H1 (cell line): ENCODE results near the gene TNXB. TPM values are rescaled to one million over a fixed set of nuclear protein-coding genes. Genes with fewer than 3 reads are reported as not detected.

Experiments
- CTCF ChIA-PET: fragments of 300-600 bp; sonication (Branson Sonifier 250); formaldehyde crosslinking; loops from one replicate; lab custom pipeline; 2021; ENCODE audit not compliant: partially characterized antibody; lab: Charles Lee
- POLR2A ChIA-PET: fragments of 300-600 bp; sonication (Branson Sonifier 250); formaldehyde crosslinking; loops from one replicate; lab custom pipeline; 2021; ENCODE audit warnings: inconsistent platforms; ENCODE audit not compliant: partially characterized antibody; lab: Charles Lee
- DNase-seq, 2 experiments: peaks; one replicate each; pipeline versions ENCODE4 v3.0.0 to v3.0.0-alpha.2; 2010 to 2022; ENCODE audit warnings: low spot score in 2 of 2, low read depth in 1 of 2, mixed read lengths in 1 of 2
- FAIRE-seq: peaks from 2 replicates; lab custom pipeline; 2011; peaks lifted over from hg19 to GRCh38; lab: Jason Lieb, UNC
- H2AFZ ChIP-seq: 2 replicates; pipeline ENCODE4 v1.8.1; 2012; ENCODE audit warnings: low read length, inconsistent platforms
- H2AK5ac ChIP-seq: 2 replicates; pipeline ENCODE4 v1.6.1; 2013; ENCODE audit warnings: low read depth, low read length
- H2BK120ac ChIP-seq: replicated peaks from 2 replicates; pipeline ENCODE3; 2013; ENCODE audit warnings: low read depth, low read length, inconsistent platforms
- H2BK12ac ChIP-seq: 2 replicates; pipeline ENCODE4 v1.6.1; 2013; ENCODE audit warnings: low read depth, low read length
- H2BK15ac ChIP-seq: 2 replicates; pipeline ENCODE4 v1.6.1; 2013; ENCODE audit warnings: low read length
- H2BK20ac ChIP-seq: 2 replicates; pipeline ENCODE4 v1.6.1; 2013; ENCODE audit warnings: low read length
- H2BK5ac ChIP-seq: 2 replicates; pipeline ENCODE4 v1.6.1; 2013; ENCODE audit warnings: low read depth, low read length
- H3K14ac ChIP-seq: 2 replicates; pipeline ENCODE4 v1.6.1; 2013; ENCODE audit warnings: inconsistent platforms; ENCODE audit not compliant: insufficient read length
- H3K18ac ChIP-seq: 2 replicates; pipeline ENCODE4 v1.6.1; 2013; ENCODE audit warnings: low read length; ENCODE audit errors: extremely low read depth
- H3K23ac ChIP-seq: 2 replicates; pipeline ENCODE4 v1.6.1; 2013; ENCODE audit warnings: inconsistent platforms; ENCODE audit not compliant: insufficient read length
- H3K23me2 ChIP-seq: 2 replicates; pipeline ENCODE4 v1.6.1; 2013; ENCODE audit warnings: low read depth, low read length
- H3K27ac ChIP-seq: 2 replicates; pipeline ENCODE4 v1.6.1; 2011; ENCODE audit warnings: low read depth, low read length, inconsistent platforms
- H3K27me3 ChIP-seq, 4 experiments: replicated peaks in 1 of 4; 1 replicate in 1 of 4; 2 replicates in 3 of 4; pipeline versions ENCODE4 v1.6.1 to v1.8.1; 2011 to 2013; ENCODE audit warnings: low read length in 3 of 4, mild to moderate bottlenecking in 3 of 4, inconsistent platforms in 2 of 4, mixed read lengths in 2 of 4, moderate library complexity in 1 of 4; ENCODE audit not compliant: control insufficient read depth in 3 of 4, insufficient read depth in 3 of 4; ENCODE audit errors: extremely low read depth in 1 of 4
- H3K36me3 ChIP-seq, 4 experiments: 2 replicates each; pipeline versions ENCODE4 v1.6.1 to v1.8.1; 2011 to 2013; ENCODE audit warnings: mild to moderate bottlenecking in 4 of 4, low read length in 3 of 4, moderate library complexity in 2 of 4, control low read depth in 1 of 4, inconsistent platforms in 1 of 4; ENCODE audit not compliant: insufficient read depth in 4 of 4, control insufficient read depth in 2 of 4
- H3K4ac ChIP-seq: replicated peaks from 2 replicates; pipeline ENCODE3; 2013; ENCODE audit warnings: low read length, low read depth, mixed read lengths, inconsistent platforms; ENCODE audit not compliant: insufficient read length
- H3K4me1 ChIP-seq, 4 experiments: replicated peaks in 1 of 4; 1 replicate in 1 of 4; 2 replicates in 3 of 4; pipeline versions ENCODE4 v1.6.1 to v1.8.1; 2011 to 2013; ENCODE audit warnings: low read length in 3 of 4, inconsistent platforms in 2 of 4, mixed read lengths in 1 of 4; ENCODE audit not compliant: insufficient read depth in 4 of 4, control insufficient read depth in 3 of 4
- H3K4me2 ChIP-seq, 2 experiments: 2 replicates each; pipeline versions ENCODE4 v1.6.1 to v1.8.1; 2011 to 2013; ENCODE audit warnings: low read depth in 2 of 2, low read length in 2 of 2, control low read depth in 1 of 2, inconsistent platforms in 1 of 2, mild to moderate bottlenecking in 1 of 2; ENCODE audit not compliant: insufficient read depth in 1 of 2
- H3K4me3 ChIP-seq, 4 experiments: fragments of 200-600, 300-600 bp in 1 of 4; sonication (generic), shearing (Covaris generic), sonication (Bioruptor Twin) in 1 of 4; 2 replicates each; pipeline versions ENCODE4 v1.5.1 to v1.8.1; 2011 to 2016; ENCODE audit warnings: low read length in 4 of 4, low read depth in 3 of 4, control low read depth in 2 of 4, inconsistent platforms in 2 of 4, mild to moderate bottlenecking in 2 of 4, mixed read lengths in 1 of 4, moderate library complexity in 1 of 4; ENCODE audit not compliant: insufficient read depth in 2 of 4; ENCODE audit errors: extremely low read depth in 1 of 4
- H3K56ac ChIP-seq: replicated peaks from 2 replicates; pipeline ENCODE3; 2013; ENCODE audit warnings: low read depth, mild to moderate bottlenecking, mixed read lengths, low read length, inconsistent platforms; ENCODE audit not compliant: insufficient read length
- H3K79me1 ChIP-seq: 2 replicates; pipeline ENCODE4 v1.6.1; 2013; ENCODE audit warnings: low read depth, low read length, control low read depth
- H3K79me2 ChIP-seq, 2 experiments: 2 replicates each; pipeline versions ENCODE4 v1.6.1 to v1.8.1; 2012 to 2013; ENCODE audit warnings: low read length in 2 of 2, mild to moderate bottlenecking in 2 of 2, inconsistent platforms in 1 of 2; ENCODE audit not compliant: insufficient read depth in 2 of 2, control insufficient read depth in 1 of 2
- H3K9ac ChIP-seq, 4 experiments: replicated peaks in 1 of 4; 1 replicate in 1 of 4; 2 replicates in 3 of 4; pipeline versions ENCODE4 v1.6.1 to v1.8.1; 2011 to 2013; ENCODE audit warnings: low read depth in 3 of 4, low read length in 3 of 4, control low read depth in 2 of 4, mild to moderate bottlenecking in 2 of 4, moderate library complexity in 2 of 4, inconsistent platforms in 1 of 4; ENCODE audit errors: extremely low read depth in 1 of 4
- H3K9me3 ChIP-seq, 2 experiments: 2 replicates each; pipeline versions ENCODE4 v1.6.1 to v1.8.1; 2012 to 2013; ENCODE audit warnings: mild to moderate bottlenecking in 2 of 2, moderate library complexity in 2 of 2, control low read depth in 1 of 2, inconsistent platforms in 1 of 2, low read depth in 1 of 2, low read length in 1 of 2, mixed read lengths in 1 of 2; ENCODE audit not compliant: insufficient read depth in 2 of 2
- H4K20me1 ChIP-seq, 2 experiments: replicated peaks in 1 of 2; 2 replicates each; pipeline versions ENCODE3 to v1.8.1; 2011 to 2013; ENCODE audit warnings: inconsistent platforms in 2 of 2, low read length in 2 of 2, mild to moderate bottlenecking in 1 of 2; ENCODE audit not compliant: insufficient read depth in 2 of 2, control insufficient read depth in 1 of 2
- H4K5ac ChIP-seq: 2 replicates; pipeline ENCODE4 v1.6.1; 2013; ENCODE audit warnings: low read length, low read depth, mixed read lengths, inconsistent platforms; ENCODE audit not compliant: insufficient read length
- H4K8ac ChIP-seq: 2 replicates; pipeline ENCODE4 v1.8.0; 2013; ENCODE audit warnings: mild to moderate bottlenecking, moderate library complexity, low read length, inconsistent platforms; ENCODE audit not compliant: insufficient read depth; ENCODE audit errors: extremely low read depth
- H4K91ac ChIP-seq: replicated peaks from 2 replicates; pipeline ENCODE3; 2013; ENCODE audit warnings: low read length, mixed read lengths, inconsistent platforms; ENCODE audit not compliant: insufficient read length
- BCL11A ChIP-seq, 2 experiments: IDR thresholded peaks; one replicate each; pipeline ENCODE4 v1.6.1; 2011; ENCODE audit warnings: low read depth in 2 of 2, low read length in 2 of 2, mild to moderate bottlenecking in 2 of 2
- CEBPB ChIP-seq: IDR thresholded peaks from 2 replicates; pipeline ENCODE4 v1.6.1; 2012; ENCODE audit warnings: low read depth, low read length
- CTCF ChIP-seq, 3 experiments: IDR thresholded peaks; 1 replicate in 2 of 3; 2 replicates in 1 of 3; pipeline versions ENCODE4 v1.5.1 to v1.6.1; 2011; ENCODE audit warnings: low read length in 3 of 3, mild to moderate bottlenecking in 3 of 3, inconsistent platforms in 2 of 3, low read depth in 1 of 3, moderate library complexity in 1 of 3; ENCODE audit not compliant: insufficient read depth in 1 of 3; ENCODE audit errors: control extremely low read depth in 1 of 3
- FOSL1 ChIP-seq: IDR thresholded peaks from 2 replicates; pipeline ENCODE4 v1.6.1; 2011; ENCODE audit warnings: mild to moderate bottlenecking, low read depth, low read length, moderate library complexity; ENCODE audit not compliant: insufficient read depth
- KDM1A ChIP-seq: fragments of 200-600, 300-600 bp; sonication (generic); IDR thresholded peaks from 2 replicates; pipeline ENCODE4 v1.7.1; 2016; ENCODE audit warnings: mild to moderate bottlenecking, low read length, borderline replicate concordance
- RFX5 ChIP-seq: IDR thresholded peaks from 2 replicates; pipeline ENCODE4 v1.6.1; 2011; ENCODE audit warnings: low read depth, low read length, improper control_type of control experiment, borderline replicate concordance
- SIN3A ChIP-seq, 2 experiments: IDR thresholded peaks in 1 of 2; conservative IDR thresholded peaks in 1 of 2; 2 replicates each; pipeline ENCODE4 v1.6.1; 2011 to 2012; ENCODE audit warnings: low read length in 2 of 2, improper control_type of control experiment in 1 of 2, low read depth in 1 of 2, mild to moderate bottlenecking in 1 of 2
- SIX5 ChIP-seq: IDR thresholded peaks from 2 replicates; pipeline ENCODE4 v1.6.1; 2011; ENCODE audit warnings: mild to moderate bottlenecking, low read depth, low read length
- SUZ12 ChIP-seq: fragments of 200-600 bp; sonication (generic); IDR thresholded peaks from 2 replicates; pipeline ENCODE4 v1.6.1; 2012; ENCODE audit warnings: mild to moderate bottlenecking, inconsistent platforms, low read length, moderate library complexity, mixed read lengths
- WGBS, 2 experiments: shearing (Covaris generic) in 1 of 2; methylation state at CpG; one replicate each; pipeline versions ENCODE4 v1.1.6 to v1.1.7; 2013 to 2015; ENCODE audit warnings: low lambda C conversion rate in 2 of 2, mixed read lengths in 2 of 2, inconsistent platforms in 1 of 2, low coverage in 1 of 2, missing lambda C conversion rate in 1 of 2; ENCODE audit not compliant: insufficient replicate concordance in 2 of 2, insufficient coverage in 1 of 2, insufficient read length in 1 of 2; ENCODE audit errors: extremely low coverage in 1 of 2, missing lambda C conversion rate in 1 of 2; 5-methylcytosine and 5-hydroxymethylcytosine counted together
- polyA plus RNA-seq, 7 experiments: library from polyadenylated mRNA; depleted of rRNA in 3 of 7; stranded (reverse) in 5 of 7; unstranded in 2 of 7; fragments of >200 nt in 5 of 7; fragments of 200-250 nt in 2 of 7; gene quantifications; 1 replicate in 5 of 7; 2 replicates in 1 of 7; 4 replicates in 1 of 7; pipeline versions ENCODE4 v1.2.1 to v1.2.3, GENCODE V29; 2011 to 2013; ENCODE audit warnings: missing spikeins in 2 of 7, mixed read lengths in 2 of 7
- total RNA-seq: library from RNA; stranded (reverse); fragmentation: NEBNext Ultra II Directional; extraction: Animal tissue kit (Norgen Biotek cat#: 25700); gene quantifications from 2 replicates; pipeline ENCODE4 v1.2.1, GENCODE V29; 2021

The TNXB gene
- total and polyA plus RNA-seq, 2 of the 8 experiments (the other 6 are each of a cell fraction or from before 2014, with no cell fraction given), result 3.1 to 4.8 TPM

- POLR2A ChIA-PET, result interaction anchor here (0.7 to 3.1 kb wide), 6 partner anchors 12 to 80 kb away, joined by 3 to 14 read pairs (median 4); partner anchors contain the start of gene DXO
- TF ChIP-seq CTCF (IDR thresholded peaks at IDR 0.05; ENCODE audit: control extremely low read depth in 1 of 3, insufficient read depth in 1 of 3, low read depth in 1 of 3, low read length in 3 of 3), result peak in 2 of 3 experiments; percentile 13 to 18; a peak in 2 of 4 replicates
- TF ChIP-seq CEBPB, result no peak
- no peak for TF ChIP-seq RFX5
- TF ChIP-seq BCL11A (IDR thresholded peaks at IDR 0.05; ENCODE audit: low read depth in 2 of 2, low read length in 2 of 2), result no peak
- TF ChIP-seq SUZ12, result no peak
- no peak for TF ChIP-seq KDM1A
- no peak for TF ChIP-seq SIX5
- TF ChIP-seq SIN3A (conservative IDR thresholded peaks at IDR 0.05 in 1 of 2, IDR thresholded peaks at IDR 0.05 in 1 of 2; ENCODE audit: low read depth in 1 of 2, low read length in 2 of 2), result no peak
- no peak for TF ChIP-seq FOSL1
These were observed 62.6 kb downstream of the TNXB start for GRCh38 chr6:32046450-32047083.

More at GRCh38 chr6:32046450-32047083, 62.6 kb downstream of the TNXB start:
- Histone ChIP-seq H3K4me2 (no peak overlapping the region), H4K91ac (no peak overlapping the region), H3K4ac (no peak overlapping the region), H4K8ac (no peak overlapping the region; the same call in none of the 2 replicates), H3K18ac (peak overlapping the region; percentile 78; the same call in 1 of the 2 replicates), H2BK15ac (no peak overlapping the region), H2BK20ac (no peak overlapping the region), H2BK5ac (peak overlapping the region; percentile 52; the same call in 1 of the 2 replicates), H3K79me2 (no peaks in the 10 kb centered on the region), H3K27me3 (no peaks in the 10 kb centered on the region), H3K23ac (no peak overlapping the region), H2BK12ac (no peak overlapping the region), H3K27ac (peak overlapping the region; percentile 61), H2AFZ (no peak overlapping the region), H3K9ac (no peak overlapping the region), H3K36me3 (no peaks in the 10 kb centered on the region), H3K9me3 (no peaks in the 10 kb centered on the region), H3K56ac (no peak overlapping the region), H4K5ac (no peak overlapping the region), H3K4me1 (peaks cover 0 to 7% (median 4%) of the 10 kb centered on the region in 4 experiments; a peak in 4 of 7 replicates), H2AK5ac (0 out of 2 replicates have a peak overlapping the region, but pooled peaks have one; percentile 39), H3K79me1 (no peaks in the 10 kb centered on the region), H3K23me2 (no peaks in the 10 kb centered on the region), H3K14ac (no peak overlapping the region), H2BK120ac (no peak overlapping the region), H4K20me1 (no peaks in the 10 kb centered on the region), H3K4me3 (no peak overlapping the region)
- WGBS, 2 experiments, result 88% methylated on average over 9 of the region's 14 CpGs; no CpG with 5 or more reads in 1 of the 2 experiments
- CTCF ChIA-PET, result interaction anchor here (1.1 to 4.9 kb wide), 16 partner anchors 9 to 274 kb away, joined by 3 to 38 read pairs (median 10); partner anchors contain the start of genes CFB, CYP21A2 and DXO
- FAIRE-seq (no peak), DNase-seq (peak in 1 of 2 experiments; percentile 60)
